H9 (cell line): Measurements from ENCODE around the gene C10orf88. TPM values are rescaled to one million over a fixed set of nuclear protein-coding genes. Genes with fewer than 3 reads are reported as not detected.

ENCODE experiments used
- DNase-seq: peaks from one replicate; pipeline ENCODE4 v3.0.0-alpha.2; 2017
- H2AFZ ChIP-seq: one replicate; pipeline ENCODE4 v1.6.1; 2013; ENCODE audit warnings: mild to moderate bottlenecking, low read length, control low read depth, moderate library complexity
- H2AK5ac ChIP-seq: 2 replicates; pipeline ENCODE4 v1.6.1; 2013; ENCODE audit warnings: low read length, control low read depth, mixed read lengths; ENCODE audit not compliant: insufficient read length
- H2BK120ac ChIP-seq: one replicate; pipeline ENCODE4 v1.6.1; 2013; ENCODE audit warnings: low read depth, mild to moderate bottlenecking, low read length, control low read depth, inconsistent platforms; ENCODE audit not compliant: poor library complexity, severe bottlenecking
- H2BK12ac ChIP-seq: 2 replicates; pipeline ENCODE4 v1.6.1; 2013; ENCODE audit warnings: low read length, control low read depth, mixed read lengths, low read depth; ENCODE audit not compliant: insufficient read length
- H2BK15ac ChIP-seq: 2 replicates; pipeline ENCODE4 v1.6.1; 2013; ENCODE audit warnings: low read depth, low read length, control low read depth
- H2BK20ac ChIP-seq: one replicate; pipeline ENCODE4 v1.6.1; 2013; ENCODE audit warnings: low read depth, mild to moderate bottlenecking, low read length, control low read depth, inconsistent platforms; ENCODE audit not compliant: poor library complexity, severe bottlenecking
- H2BK5ac ChIP-seq: 2 replicates; pipeline ENCODE4 v1.6.1; 2013; ENCODE audit warnings: low read length, control low read depth, mixed read lengths; ENCODE audit not compliant: insufficient read length
- H3K14ac ChIP-seq: 2 replicates; pipeline ENCODE4 v1.6.1; 2013; ENCODE audit warnings: low read length, control low read depth; ENCODE audit not compliant: insufficient read depth
- H3K18ac ChIP-seq: 2 replicates; pipeline ENCODE4 v1.6.1; 2013; ENCODE audit warnings: low read depth, mild to moderate bottlenecking, mixed read lengths, low read length, control low read depth; ENCODE audit not compliant: insufficient read length
- H3K23ac ChIP-seq: 2 replicates; pipeline ENCODE4 v1.6.1; 2013; ENCODE audit warnings: low read length, control low read depth, mixed read lengths, low read depth; ENCODE audit not compliant: insufficient read length
- H3K23me2 ChIP-seq: 2 replicates; pipeline ENCODE4 v1.6.1; 2013; ENCODE audit warnings: low read depth, mild to moderate bottlenecking, mixed read lengths, low read length, control low read depth; ENCODE audit not compliant: insufficient read length, poor library complexity, severe bottlenecking
- H3K27ac ChIP-seq: 2 replicates; pipeline ENCODE4 v1.5.1; 2013; ENCODE audit warnings: low read length, control low read depth, mixed read lengths, low read depth; ENCODE audit not compliant: insufficient read length
- H3K27me3 ChIP-seq: 2 replicates; pipeline ENCODE4 v1.6.1; 2013; ENCODE audit warnings: low read length, control low read depth, inconsistent platforms; ENCODE audit not compliant: insufficient read depth
- H3K4ac ChIP-seq: 2 replicates; pipeline ENCODE4 v1.6.1; 2013; ENCODE audit warnings: low read depth, mild to moderate bottlenecking, control low read depth, inconsistent platforms, low read length, moderate library complexity
- H3K4me1 ChIP-seq: 2 replicates; pipeline ENCODE4 v1.6.1; 2013; ENCODE audit warnings: low read length, control low read depth, inconsistent platforms; ENCODE audit not compliant: insufficient read depth
- H3K4me2 ChIP-seq: 2 replicates; pipeline ENCODE4 v1.6.1; 2013; ENCODE audit warnings: low read length, control low read depth, mixed read lengths; ENCODE audit not compliant: insufficient read length, insufficient read depth
- H3K56ac ChIP-seq: 2 replicates; pipeline ENCODE4 v1.6.1; 2013; ENCODE audit warnings: low read depth, mild to moderate bottlenecking, mixed read lengths, low read length, control low read depth; ENCODE audit not compliant: insufficient read length
- H3K79me1 ChIP-seq: 2 replicates; pipeline ENCODE4 v1.6.1; 2013; ENCODE audit warnings: low read depth, mild to moderate bottlenecking, moderate library complexity, low read length, control low read depth, inconsistent platforms; ENCODE audit not compliant: insufficient read depth, poor library complexity, severe bottlenecking
- H3K79me2 ChIP-seq: 2 replicates; pipeline ENCODE4 v1.6.1; 2013; ENCODE audit warnings: low read length, control low read depth, inconsistent platforms; ENCODE audit not compliant: insufficient read depth
- H3K9ac ChIP-seq: 2 replicates; pipeline ENCODE4 v1.6.1; 2013; ENCODE audit warnings: low read length, control low read depth, mixed read lengths; ENCODE audit not compliant: insufficient read length; ENCODE audit errors: extremely low read depth
- H3K9me3 ChIP-seq: one replicate; pipeline ENCODE4 v1.6.1; 2013; ENCODE audit warnings: low read depth, low read length, inconsistent platforms; ENCODE audit not compliant: control insufficient read depth
- H3T11ph ChIP-seq: one replicate; pipeline ENCODE4 v1.6.1; 2013; ENCODE audit warnings: mild to moderate bottlenecking, low read length, control low read depth, inconsistent platforms
- H4K20me1 ChIP-seq: one replicate; pipeline ENCODE4 v1.6.1; 2013; ENCODE audit not compliant: control insufficient read depth, insufficient read length, insufficient read depth
- H4K5ac ChIP-seq: 2 replicates; pipeline ENCODE4 v1.6.1; 2013; ENCODE audit warnings: low read depth, mild to moderate bottlenecking, mixed read lengths, low read length, control low read depth; ENCODE audit not compliant: insufficient read length
- H4K8ac ChIP-seq: replicated peaks from 2 replicates; pipeline ENCODE4 v1.6.1; 2013; ENCODE audit warnings: low read length, control low read depth, mixed read lengths, low read depth; ENCODE audit not compliant: insufficient read length
- H4K91ac ChIP-seq: 2 replicates; pipeline ENCODE4 v1.6.1; 2013; ENCODE audit warnings: low read depth, mild to moderate bottlenecking, moderate library complexity, mixed read lengths, low read length, control low read depth; ENCODE audit not compliant: insufficient read length
- H3K27ac Mint-ChIP-seq, 3 experiments: 2 replicates in 2 of 3; 3 replicates in 1 of 3; pipeline ENCODE4 v1.8.0; 2020 to 2021; ENCODE audit warnings: mixed read lengths in 3 of 3, mild to moderate bottlenecking in 1 of 3, moderate library complexity in 1 of 3
- H3K27me3 Mint-ChIP-seq: 2 replicates; pipeline ENCODE4 v1.8.0; 2021; ENCODE audit warnings: low read depth, mild to moderate bottlenecking, moderate library complexity, mixed read lengths
- H3K36me3 Mint-ChIP-seq, 3 experiments: 2 replicates in 2 of 3; 3 replicates in 1 of 3; pipeline ENCODE4 v1.8.0; 2020 to 2021; ENCODE audit warnings: low read depth in 3 of 3, mixed read lengths in 3 of 3; ENCODE audit not compliant: insufficient read depth in 1 of 3
- H3K4me1 Mint-ChIP-seq, 2 experiments: 2 replicates each; pipeline ENCODE4 v1.8.0; 2020; ENCODE audit warnings: mixed read lengths in 2 of 2
- H3K4me3 Mint-ChIP-seq, 2 experiments: 2 replicates in 1 of 2; 3 replicates in 1 of 2; pipeline ENCODE4 v1.8.0; 2020 to 2021; ENCODE audit warnings: mild to moderate bottlenecking in 2 of 2, mixed read lengths in 2 of 2, moderate library complexity in 1 of 2
- H3K9me3 Mint-ChIP-seq, 2 experiments: 2 replicates in 1 of 2; 3 replicates in 1 of 2; pipeline ENCODE4 v1.8.0; 2020; ENCODE audit warnings: mild to moderate bottlenecking in 2 of 2, mixed read lengths in 2 of 2, moderate library complexity in 1 of 2
- CTCF ChIP-seq: fragments of 200-600 bp; sonication (generic); conservative IDR thresholded peaks from 3 replicates; pipeline ENCODE4 v1.8.0; 2021; ENCODE audit warnings: antibody characterized with exemption, mild to moderate bottlenecking
- WGBS: extraction: QIAGEN DNeasy Blood & Tissue Kit; methylation state at CpG from one replicate; pipeline ENCODE4 v1.1.7; 2013; ENCODE audit warnings: missing lambda C conversion rate, low lambda C conversion rate, mixed read lengths; ENCODE audit not compliant: insufficient read length; ENCODE audit errors: extremely low coverage; 5-methylcytosine and 5-hydroxymethylcytosine counted together
- total RNA-seq: library from RNA; stranded (reverse); gene quantifications from 2 replicates; pipeline ENCODE4 v1.2.1, GENCODE V29; 2021

Gene C10orf88
- total RNA-seq, 1 experiment from 2014 or later = 11.7 TPM

- Mint-ChIP-seq H3K4me1 (peaks cover 4 to 11% of the 10 kb centered on the region in 2 experiments), H3K9me3 (no peaks in the 10 kb centered on the region), H3K36me3 (peaks cover 3 to 20% (median 17%) of the 10 kb centered on the region in 3 experiments; a peak in 5 of 7 replicates), H3K27me3 (no peaks in the 10 kb centered on the region), H3K27ac (no peak overlapping the region), H3K4me3 (no peak overlapping the region)
- H2AFZ ChIP-seq = no peak overlapping the region
- H3K9me3 ChIP-seq = no peaks in the 10 kb centered on the region
- no peaks in the 10 kb centered on the region for H3K23me2 ChIP-seq
- no peak overlapping the region for H3K14ac ChIP-seq
- H2BK120ac ChIP-seq = no peak overlapping the region
- H2BK15ac ChIP-seq = no peak overlapping the region
- H3K27me3 ChIP-seq = no peaks in the 10 kb centered on the region; the same call in 1 of the 2 replicates
- no peak overlapping the region for H3K56ac ChIP-seq
- H3K9ac ChIP-seq = no peak overlapping the region
- no peaks in the 10 kb centered on the region for H3K79me2 ChIP-seq
- DNase-seq = no peak
- H2BK5ac ChIP-seq = no peak overlapping the region
- H2BK20ac ChIP-seq = no peak overlapping the region
- H3K18ac ChIP-seq = no peak overlapping the region
- no peak overlapping the region for H2BK12ac ChIP-seq
- WGBS = no CpG with 5 or more reads among the region's 3 CpGs
- H4K91ac ChIP-seq = no peak overlapping the region
- no peak overlapping the region for H4K8ac ChIP-seq
- no peaks in the 10 kb centered on the region for H3K79me1 ChIP-seq
- no peak overlapping the region for H3K4ac ChIP-seq
- no peak for TF ChIP-seq CTCF
- H3T11ph ChIP-seq = no peak overlapping the region
- H3K23ac ChIP-seq = no peak overlapping the region
- H3K4me1 ChIP-seq = no peaks in the 10 kb centered on the region
- H4K20me1 ChIP-seq = no peaks in the 10 kb centered on the region
- no peak overlapping the region for H3K27ac ChIP-seq
- H3K4me2 ChIP-seq = no peak overlapping the region
- H2AK5ac ChIP-seq = no peak overlapping the region
- no peak overlapping the region for H4K5ac ChIP-seq
Observed at GRCh38 chr10:123000155-123000554, 46.1 kb upstream of the C10orf88 start.
